Fibroblast of skin of right biceps (primary cell): ENCODE measurements around the gene BRAT1.

Source experiments
- DNase-seq: peaks from one replicate; pipeline ENCODE4 v3.0.0-alpha.2; 2013

The BRAT1 gene

GRCh38 chr7:2494191-2495130, 60.9 kb downstream of the BRAT1 start:
- no peak for DNase-seq

- DNase-seq = peak; percentile 58
Measured at GRCh38 chr7:2493205-2494164, 61.8 kb downstream of the BRAT1 start.

- no peak for DNase-seq
Measured at GRCh38 chr7:2492038-2492437, 63.3 kb downstream of the BRAT1 start.

- no peak for DNase-seq
Measured at GRCh38 chr7:2490181-2490651, 65.1 kb downstream of the BRAT1 start.

GRCh38 chr7:2488681-2489080, 66.6 kb downstream of the BRAT1 start:
- no peak for DNase-seq

- no peak for DNase-seq
Measured at GRCh38 chr7:2488272-2488645, 67.1 kb downstream of the BRAT1 start.
